Activated CD4-positive, alpha-beta T cell treated with anti-CD3 and anti-CD28 coated beads, Interleukin-2, Interleukin-4, amounts not matched to agents 100 ng/mL and 50 ng/mL, durations not matched to agents 16 hours and 8 hours (primary cell): ENCODE data around the gene ACKR1.
A peak's percentile ranks its signal among the peaks of the same experiment; 100 is the strongest.

ENCODE experiments used
- DNase-seq: peaks from one replicate; pipeline ENCODE4 v3.0.0-alpha.2; 2020; ENCODE audit warnings: low spot score

Gene ACKR1

GRCh38 chr1:159222075-159222865, 17.6 kb downstream of the ACKR1 start:
- no peak for DNase-seq

- no peak for DNase-seq
These were observed 18.3 kb downstream of the ACKR1 start for GRCh38 chr1:159223004-159223403.

- no peak for DNase-seq
These were observed 23.9 kb downstream of the ACKR1 start for GRCh38 chr1:159228554-159228953.

GRCh38 chr1:159229260-159229885, 24.7 kb downstream of the ACKR1 start:
- no peak for DNase-seq

- no peak for DNase-seq
These were observed 25.2 kb downstream of the ACKR1 start for GRCh38 chr1:159229896-159230295.

GRCh38 chr1:159239551-159240220, 35.0 kb downstream of the ACKR1 start:
- DNase-seq, result peak; percentile 7

- no peak for DNase-seq
These were observed 42.6 kb downstream of the ACKR1 start for GRCh38 chr1:159247266-159247665.

- DNase-seq, result no peak
These were observed 43.6 kb downstream of the ACKR1 start for GRCh38 chr1:159248311-159248710.

GRCh38 chr1:159250638-159251216, 46.1 kb downstream of the ACKR1 start:
- DNase-seq, result no peak
